Measurements from ENCODE around the gene SMG6.

Gene SMG6

DNA sequence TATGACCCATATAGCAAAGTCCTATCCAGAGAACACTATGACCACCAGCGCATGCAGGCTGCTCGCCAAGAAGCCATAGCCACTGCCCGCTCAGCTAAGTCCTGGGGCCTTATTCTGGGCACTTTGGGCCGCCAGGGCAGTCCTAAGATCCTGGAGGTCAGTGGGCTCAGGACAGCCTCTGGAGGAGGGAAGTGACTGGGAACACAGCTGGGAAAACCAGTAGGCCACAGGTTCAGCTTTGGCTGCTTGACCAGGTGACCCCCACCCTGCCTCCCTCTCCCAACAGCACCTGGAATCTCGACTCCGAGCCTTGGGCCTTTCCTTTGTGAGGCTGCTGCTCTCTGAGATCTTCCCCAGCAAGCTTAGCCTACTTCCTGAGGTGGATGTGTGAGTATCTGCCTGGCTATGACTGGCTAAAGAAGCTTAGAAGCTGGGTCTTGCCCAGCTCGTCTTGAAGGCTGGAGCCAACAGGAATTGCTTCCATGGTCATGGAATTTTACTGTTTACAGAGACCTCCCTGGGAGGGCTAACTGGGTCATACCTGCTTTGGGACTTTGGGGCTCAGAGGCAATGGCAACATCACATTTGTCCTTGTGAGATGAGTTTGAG, 263.3 kb downstream of the SMG6 start:
- H3K9ac ChIP-seq (ENCODE audit: low read depth, low read length) = no peak overlapping the region
- no peak overlapping the region for H3K4me2 ChIP-seq (ENCODE audit: low read length)
- peaks cover 26% of the 10 kb centered on the region for H3K4me1 ChIP-seq (ENCODE audit: control insufficient read depth, insufficient read depth, low read length)
- H3K36me3 ChIP-seq (ENCODE audit: insufficient read depth, low read length) = peaks cover 48% of the 10 kb centered on the region
- no peaks in the 10 kb centered on the region for H3K27me3 ChIP-seq (ENCODE audit: control insufficient read depth, insufficient read depth, low read length)
- no peaks in the 10 kb centered on the region for H3K9me3 ChIP-seq (replicated peaks; ENCODE audit: low read length)
- H3K4me3 ChIP-seq (ENCODE audit: low read length) = no peak overlapping the region

DNA sequence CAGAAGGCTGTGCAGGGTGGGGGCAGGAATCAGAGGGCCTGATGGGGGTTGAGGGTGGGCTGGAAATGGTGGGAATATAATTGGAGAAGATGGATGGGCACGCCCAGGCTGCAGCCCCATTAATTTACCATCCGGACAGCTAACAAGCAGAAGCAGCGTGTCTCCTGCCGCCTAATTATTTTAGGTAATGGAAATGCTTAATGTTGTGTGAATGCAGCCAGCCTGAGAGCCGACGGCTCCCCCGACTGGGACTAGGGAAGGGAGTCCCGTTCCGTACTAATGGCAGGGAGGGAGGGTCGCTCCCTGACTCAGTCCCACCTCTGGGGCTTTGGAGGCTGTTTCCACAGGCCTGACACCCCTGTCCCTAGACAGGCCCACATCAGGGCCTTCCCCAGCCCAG, 266.4 kb downstream of the SMG6 start:
- no peak overlapping the region for H3K4me2 ChIP-seq (ENCODE audit: low read length)
- peaks cover 28% of the 10 kb centered on the region for H3K36me3 ChIP-seq (ENCODE audit: insufficient read depth, low read length)

DNA sequence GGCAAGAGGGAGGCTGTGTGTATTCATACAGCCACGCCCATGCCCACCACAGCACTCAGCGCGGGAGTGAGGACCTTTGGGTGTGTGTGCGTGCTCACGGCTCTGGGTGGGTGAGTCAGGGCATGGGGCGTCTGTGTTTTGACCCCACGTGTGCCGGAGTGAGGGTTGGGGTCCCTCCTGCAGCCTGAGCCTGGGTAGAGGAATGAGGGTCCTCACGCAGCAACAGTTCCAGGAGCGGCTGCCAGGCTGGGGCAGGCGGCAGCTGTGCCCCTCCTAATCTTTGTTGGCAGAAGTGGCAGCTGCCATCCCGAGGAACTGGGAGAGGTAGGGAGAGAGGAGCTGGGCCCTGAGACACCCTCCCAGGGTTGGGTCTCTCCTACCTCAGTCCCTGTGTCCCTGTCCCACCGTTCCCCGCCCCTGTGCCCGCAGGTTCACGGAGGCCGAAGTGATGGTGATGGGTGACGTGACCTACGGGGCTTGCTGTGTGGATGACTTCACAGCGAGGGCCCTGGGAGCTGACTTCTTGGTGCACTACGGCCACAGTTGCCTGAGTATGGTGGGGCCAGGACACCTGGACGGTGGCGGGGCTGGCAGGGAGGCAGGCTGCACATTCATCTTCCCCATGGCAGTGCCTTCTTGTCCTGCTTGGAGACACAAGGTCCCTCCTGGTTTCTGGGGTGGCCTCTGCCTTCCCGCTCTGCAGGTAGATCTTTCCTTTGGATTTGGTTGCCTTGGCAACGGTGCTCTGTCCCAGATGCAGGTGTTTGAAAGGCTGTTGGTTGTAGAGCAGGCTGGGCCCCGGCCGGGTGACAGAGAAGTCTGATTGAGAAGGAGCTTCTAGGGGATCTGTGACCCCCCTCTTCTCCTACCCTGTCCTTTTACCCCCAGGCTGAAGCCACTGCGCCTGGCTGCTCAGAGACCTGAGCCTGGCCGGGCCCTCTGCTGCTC, 267.8 kb downstream of the SMG6 start:
- no peaks in the 10 kb centered on the region for H3K9me3 ChIP-seq (replicated peaks; ENCODE audit: low read length)

More for the DNA sequence above, 266.4 kb downstream of the SMG6 start:
- Histone ChIP-seq H3K4me3 (ENCODE audit: low read length) (no peak overlapping the region), H3K4me1 (ENCODE audit: control insufficient read depth, insufficient read depth, low read length) (peaks cover 25% of the 10 kb centered on the region), H3K27me3 (ENCODE audit: control insufficient read depth, insufficient read depth, low read length) (no peaks in the 10 kb centered on the region), H3K9me3 (replicated peaks; ENCODE audit: low read length) (no peaks in the 10 kb centered on the region), H3K9ac (ENCODE audit: low read depth, low read length) (no peak overlapping the region)

DNA sequence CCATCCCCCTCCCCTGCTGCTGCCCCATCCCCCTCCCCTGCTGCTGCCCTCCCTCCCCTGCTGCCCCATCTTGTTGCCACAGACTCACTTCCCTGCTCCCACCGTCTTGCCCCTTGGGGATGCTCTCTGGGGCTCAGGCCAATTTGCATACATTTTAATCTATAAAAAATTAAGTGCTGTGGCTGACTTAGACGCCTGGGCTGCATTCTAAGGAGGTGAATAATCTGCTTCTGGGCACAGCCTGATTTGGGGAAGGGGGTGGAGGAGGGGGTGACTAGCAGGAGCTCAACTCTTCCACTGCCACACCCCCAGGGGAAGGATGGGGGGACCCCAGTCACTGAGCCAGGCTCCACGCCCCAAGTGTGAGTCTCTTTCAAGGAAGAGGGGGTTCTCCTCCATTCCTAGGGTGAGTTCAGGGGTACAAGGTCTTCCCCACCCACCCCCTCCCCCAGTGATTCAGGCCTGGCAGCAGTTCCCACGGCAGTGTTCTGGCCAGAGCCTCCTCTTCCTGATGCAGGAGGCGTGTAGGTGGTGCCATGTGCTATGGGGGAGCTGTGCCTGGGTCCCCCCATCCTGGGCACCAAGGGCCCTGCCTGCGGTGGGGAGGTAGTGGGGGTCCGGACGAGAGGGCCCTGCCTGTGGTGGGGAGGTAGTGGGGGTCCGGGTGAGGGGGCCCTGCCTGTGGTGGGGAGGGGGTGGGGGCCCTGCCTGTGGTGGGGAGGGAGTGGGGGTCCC, 268.6 kb downstream of the SMG6 start:
- no peaks in the 10 kb centered on the region for H3K27me3 ChIP-seq (ENCODE audit: control insufficient read depth, insufficient read depth, low read length)
- no peak overlapping the region for H3K9ac ChIP-seq (ENCODE audit: low read depth, low read length)
- H3K4me2 ChIP-seq (ENCODE audit: low read length) = peak overlapping the region; percentile 68
- peaks cover 25% of the 10 kb centered on the region for H3K36me3 ChIP-seq (ENCODE audit: insufficient read depth, low read length)
- no peaks in the 10 kb centered on the region for H3K9me3 ChIP-seq (replicated peaks; ENCODE audit: low read length)
- peaks cover 24% of the 10 kb centered on the region for H3K4me1 ChIP-seq (ENCODE audit: control insufficient read depth, insufficient read depth, low read length)
- peak overlapping the region; percentile 42 for H3K4me3 ChIP-seq (ENCODE audit: low read length)

More for the DNA sequence above, 267.8 kb downstream of the SMG6 start:
- no peak overlapping the region for H3K9ac ChIP-seq (ENCODE audit: low read depth, low read length)
- H3K4me1 ChIP-seq (ENCODE audit: control insufficient read depth, insufficient read depth, low read length) = peaks cover 23% of the 10 kb centered on the region
- H3K4me3 ChIP-seq (ENCODE audit: low read length) = no peak overlapping the region
- H3K4me2 ChIP-seq (ENCODE audit: low read length) = no peak overlapping the region
- H3K36me3 ChIP-seq (ENCODE audit: insufficient read depth, low read length) = peaks cover 28% of the 10 kb centered on the region
- no peaks in the 10 kb centered on the region for H3K27me3 ChIP-seq (ENCODE audit: control insufficient read depth, insufficient read depth, low read length)

DNA sequence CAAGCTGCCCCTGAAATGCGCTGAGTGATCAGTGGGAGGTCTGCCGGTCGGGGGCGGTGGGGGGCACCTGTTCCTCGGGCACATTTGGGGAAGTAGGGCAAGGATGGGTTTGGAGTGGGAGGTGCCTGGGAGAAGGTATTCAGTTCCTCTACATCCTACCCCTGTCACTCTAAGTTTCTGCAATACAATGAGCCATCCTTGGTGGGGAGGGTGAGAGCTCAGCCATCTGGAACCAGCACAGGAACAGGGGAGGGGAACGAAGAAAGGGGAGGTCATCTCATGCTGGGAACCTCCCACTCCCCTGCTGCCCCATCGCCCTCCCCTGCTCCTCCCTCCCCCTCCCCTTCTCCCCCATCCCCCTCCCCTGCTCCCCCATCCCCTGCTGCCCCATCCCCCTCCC, 269.4 kb downstream of the SMG6 start:
- Histone ChIP-seq H3K4me1 (ENCODE audit: control insufficient read depth, insufficient read depth, low read length) (peaks cover 28% of the 10 kb centered on the region), H3K27me3 (ENCODE audit: control insufficient read depth, insufficient read depth, low read length) (no peaks in the 10 kb centered on the region), H3K4me3 (ENCODE audit: low read length) (no peak overlapping the region), H3K4me2 (ENCODE audit: low read length) (no peak overlapping the region), H3K9ac (ENCODE audit: low read depth, low read length) (no peak overlapping the region), H3K36me3 (ENCODE audit: insufficient read depth, low read length) (peaks cover 25% of the 10 kb centered on the region), H3K9me3 (replicated peaks; ENCODE audit: low read length) (no peaks in the 10 kb centered on the region)

DNA sequence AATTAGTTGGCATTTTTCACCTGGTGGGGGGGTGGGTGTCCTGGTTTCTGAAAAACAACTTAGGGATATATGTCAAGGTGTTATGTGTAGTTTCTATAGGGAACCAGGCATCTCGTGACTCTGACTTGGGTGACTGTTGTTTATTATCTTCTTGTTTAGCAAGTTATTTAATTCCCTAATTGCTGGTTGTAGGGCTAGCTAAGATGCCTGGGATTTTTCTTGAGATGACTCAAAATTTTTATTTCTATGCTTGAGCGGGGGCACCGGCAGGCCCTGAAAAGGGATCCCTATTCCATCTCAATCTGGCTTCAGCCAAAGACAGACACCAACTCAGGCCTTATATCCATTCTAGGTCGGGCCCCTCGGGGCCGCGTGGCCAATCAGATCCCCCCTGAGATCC, 270.4 kb downstream of the SMG6 start:
- no peaks in the 10 kb centered on the region for H3K9me3 ChIP-seq (replicated peaks; ENCODE audit: low read length)
- no peak overlapping the region for H3K9ac ChIP-seq (ENCODE audit: low read depth, low read length)
- H3K4me2 ChIP-seq (ENCODE audit: low read length) = peak overlapping the region; percentile 25
- H3K4me3 ChIP-seq (ENCODE audit: low read length) = no peak overlapping the region
- no peaks in the 10 kb centered on the region for H3K27me3 ChIP-seq (ENCODE audit: control insufficient read depth, insufficient read depth, low read length)
- H3K4me1 ChIP-seq (ENCODE audit: control insufficient read depth, insufficient read depth, low read length) = peaks cover 28% of the 10 kb centered on the region
- H3K36me3 ChIP-seq (ENCODE audit: insufficient read depth, low read length) = peaks cover 18% of the 10 kb centered on the region

DNA sequence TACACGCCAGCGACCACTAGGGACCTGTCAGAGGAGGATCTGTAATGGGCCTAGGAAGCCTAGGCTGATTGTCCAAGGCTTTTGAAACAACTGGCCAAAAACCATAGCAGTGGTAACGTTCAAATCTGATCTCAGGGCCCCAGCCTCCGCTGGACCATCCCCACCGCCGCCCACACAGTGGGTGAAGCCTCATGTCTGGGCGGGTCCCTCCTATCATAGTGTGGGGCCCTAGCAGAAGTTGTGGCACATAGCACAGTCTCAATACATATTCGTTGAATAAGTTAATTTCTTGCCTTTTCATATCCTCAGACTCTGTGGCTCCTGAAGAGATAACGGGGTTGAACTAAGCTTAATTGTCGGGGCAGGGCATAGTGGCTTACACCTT, 272.8 kb downstream of the SMG6 start:
- Histone ChIP-seq H3K4me2 (ENCODE audit: low read length) (peak overlapping the region; percentile 88), H3K27me3 (ENCODE audit: control insufficient read depth, insufficient read depth, low read length) (peaks cover 4% of the 10 kb centered on the region), H3K4me3 (ENCODE audit: low read length) (peak overlapping the region; percentile 90), H3K9me3 (replicated peaks; ENCODE audit: low read length) (no peaks in the 10 kb centered on the region), H3K36me3 (ENCODE audit: insufficient read depth, low read length) (peaks cover 4% of the 10 kb centered on the region), H3K4me1 (ENCODE audit: control insufficient read depth, insufficient read depth, low read length) (peaks cover 30% of the 10 kb centered on the region), H3K9ac (ENCODE audit: low read depth, low read length) (peak overlapping the region; percentile 87)

DNA sequence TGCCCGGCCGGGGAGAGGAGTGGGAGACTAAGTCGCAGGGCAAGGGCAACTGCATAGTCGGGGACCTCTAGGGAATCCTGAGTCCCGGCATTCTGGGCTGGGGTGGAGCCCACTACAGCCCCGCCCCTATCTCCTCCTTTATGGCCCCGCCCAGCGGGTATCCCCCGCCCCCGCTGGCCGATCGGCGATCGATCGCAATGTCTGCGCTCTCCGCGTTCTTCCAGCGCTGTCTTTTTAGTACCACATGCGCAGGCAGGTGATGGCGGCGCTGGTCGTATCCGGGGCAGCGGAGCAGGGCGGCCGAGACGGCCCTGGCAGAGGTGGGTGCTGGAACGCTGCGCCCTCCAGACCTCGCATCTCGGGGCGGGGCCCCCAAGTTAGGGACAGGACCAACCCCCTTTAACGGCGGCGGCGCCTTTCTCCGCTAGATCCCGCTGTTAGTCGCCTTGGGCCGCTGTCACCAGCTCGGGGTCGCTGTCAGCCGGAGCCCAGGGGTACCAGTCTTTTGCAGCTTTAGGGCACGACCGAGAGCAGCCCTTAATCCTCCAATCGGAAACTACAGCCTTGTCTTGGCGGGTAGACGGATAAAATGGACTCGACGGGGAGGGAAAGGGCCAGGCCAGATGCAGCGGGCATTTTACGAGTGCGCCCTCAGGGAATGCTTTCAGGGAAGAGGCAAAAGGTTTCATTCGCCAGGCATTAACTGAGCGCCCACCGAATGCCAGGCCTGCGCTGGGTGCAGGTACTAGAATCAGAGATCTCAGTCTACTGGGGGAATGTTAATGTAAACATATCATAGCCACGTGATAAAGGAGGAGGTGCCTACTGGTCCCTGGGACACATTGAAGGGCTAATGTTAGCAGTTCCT, 273.4 kb downstream of the SMG6 start, which contains the start of gene DPH1:
DPH1 (plus strand) TSS at position 243 of the 868 bp plus-strand sequence; CDS start at position 260, 17 bp downstream.
- Histone ChIP-seq H3K4me1 (ENCODE audit: control insufficient read depth, insufficient read depth, low read length) (peaks cover 34% of the 10 kb centered on the region), H3K9ac (ENCODE audit: low read depth, low read length) (peak within 1 kb of the TSS; percentile 87), H3K9me3 (replicated peaks; ENCODE audit: low read length) (no peaks in the 10 kb centered on the region), H3K4me2 (ENCODE audit: low read length) (peak within 1 kb of the TSS; percentile 88), H3K27me3 (ENCODE audit: control insufficient read depth, insufficient read depth, low read length) (peaks cover 9% of the 10 kb centered on the region), H3K4me3 (ENCODE audit: low read length) (peak within 1 kb of the TSS; percentile 90), H3K36me3 (ENCODE audit: insufficient read depth, low read length) (no peaks in the 10 kb centered on the region)

DNA sequence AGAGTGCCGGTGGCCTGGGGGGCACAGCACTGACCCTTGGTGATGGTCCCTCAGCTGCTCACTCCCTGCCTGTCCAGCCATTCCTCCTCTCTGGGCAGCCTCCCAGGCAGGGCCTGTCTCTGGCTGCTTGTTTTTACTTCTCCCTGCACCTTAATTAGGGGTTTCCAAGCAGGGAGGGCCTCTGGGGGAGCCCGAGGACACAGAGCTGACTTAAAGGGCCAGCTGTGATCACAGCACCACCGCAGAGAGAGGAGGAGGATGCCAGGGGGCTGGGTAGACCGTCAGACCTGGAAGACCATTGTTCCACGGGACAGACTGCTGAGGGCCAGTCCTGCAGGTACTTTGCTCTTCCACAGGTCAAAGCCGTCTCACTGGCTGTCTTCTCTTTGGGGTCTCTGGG, 274.8 kb downstream of the SMG6 start:
- Histone ChIP-seq H3K4me1 (ENCODE audit: control insufficient read depth, insufficient read depth, low read length) (peaks cover 37% of the 10 kb centered on the region), H3K36me3 (ENCODE audit: insufficient read depth, low read length) (no peaks in the 10 kb centered on the region), H3K9ac (ENCODE audit: low read depth, low read length) (no peak overlapping the region), H3K9me3 (replicated peaks; ENCODE audit: low read length) (no peaks in the 10 kb centered on the region), H3K4me2 (ENCODE audit: low read length) (no peak overlapping the region), H3K4me3 (ENCODE audit: low read length) (no peak overlapping the region), H3K27me3 (ENCODE audit: control insufficient read depth, insufficient read depth, low read length) (peaks cover 23% of the 10 kb centered on the region)

DNA sequence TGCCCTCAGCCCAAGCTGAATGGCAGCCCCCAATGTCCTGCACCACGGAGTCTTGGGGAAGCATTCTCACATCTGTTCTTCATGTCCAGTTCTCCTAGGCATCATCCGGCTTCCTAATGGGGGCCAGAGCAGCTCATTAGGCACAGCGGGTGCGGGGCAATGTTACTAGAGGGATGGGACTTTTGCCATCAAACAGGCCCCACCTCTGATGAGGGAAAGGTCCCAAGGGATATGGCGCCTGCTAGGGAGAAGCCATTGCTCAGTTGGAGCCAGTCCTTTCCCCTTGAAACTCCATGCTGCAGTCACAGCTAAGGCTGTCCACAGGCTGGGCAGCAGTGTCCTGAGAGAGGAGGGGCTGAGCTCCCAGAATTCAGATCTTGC, 275.4 kb downstream of the SMG6 start:
- H3K9me3 ChIP-seq (replicated peaks; ENCODE audit: low read length) = no peaks in the 10 kb centered on the region
- no peak overlapping the region for H3K9ac ChIP-seq (ENCODE audit: low read depth, low read length)
- no peak overlapping the region for H3K4me3 ChIP-seq (ENCODE audit: low read length)
- H3K27me3 ChIP-seq (ENCODE audit: control insufficient read depth, insufficient read depth, low read length) = peaks cover 27% of the 10 kb centered on the region
- no peak overlapping the region for H3K4me2 ChIP-seq (ENCODE audit: low read length)
- peaks cover 32% of the 10 kb centered on the region for H3K4me1 ChIP-seq (ENCODE audit: control insufficient read depth, insufficient read depth, low read length)
- H3K36me3 ChIP-seq (ENCODE audit: insufficient read depth, low read length) = no peaks in the 10 kb centered on the region

Data from skeletal muscle satellite cell (primary cell).